Adrenal gland (tissue), 5 donors: ENCODE results near the gene MICU1.

Experiments
- POLR2A ChIP-seq, 2 donors: fragments of 450-650 bp; IDR thresholded peaks; one replicate each; pipeline ENCODE4 v1.6.1; 2017; ENCODE audit warnings: antibody characterized with exemption in 2 of 2, mild to moderate bottlenecking in 2 of 2, moderate library complexity in 1 of 2
- TF ChIP-seq, protein P1 (sequence below), 6 experiments: fragments of 450-650 bp in 4 of 6; fragments of 200-600 bp in 2 of 6; sonication (generic) in 1 of 6; IDR thresholded peaks; 1 replicate in 5 of 6; 2 replicates in 1 of 6; pipeline versions ENCODE4 v1.5.1 to v1.8.0; 2016 to 2021; ENCODE audit warnings: antibody characterized with exemption in 6 of 6, mild to moderate bottlenecking in 2 of 6, moderate library complexity in 1 of 6
- donor health status: DM: no; HTN: no; CAD: no.

DNA sequence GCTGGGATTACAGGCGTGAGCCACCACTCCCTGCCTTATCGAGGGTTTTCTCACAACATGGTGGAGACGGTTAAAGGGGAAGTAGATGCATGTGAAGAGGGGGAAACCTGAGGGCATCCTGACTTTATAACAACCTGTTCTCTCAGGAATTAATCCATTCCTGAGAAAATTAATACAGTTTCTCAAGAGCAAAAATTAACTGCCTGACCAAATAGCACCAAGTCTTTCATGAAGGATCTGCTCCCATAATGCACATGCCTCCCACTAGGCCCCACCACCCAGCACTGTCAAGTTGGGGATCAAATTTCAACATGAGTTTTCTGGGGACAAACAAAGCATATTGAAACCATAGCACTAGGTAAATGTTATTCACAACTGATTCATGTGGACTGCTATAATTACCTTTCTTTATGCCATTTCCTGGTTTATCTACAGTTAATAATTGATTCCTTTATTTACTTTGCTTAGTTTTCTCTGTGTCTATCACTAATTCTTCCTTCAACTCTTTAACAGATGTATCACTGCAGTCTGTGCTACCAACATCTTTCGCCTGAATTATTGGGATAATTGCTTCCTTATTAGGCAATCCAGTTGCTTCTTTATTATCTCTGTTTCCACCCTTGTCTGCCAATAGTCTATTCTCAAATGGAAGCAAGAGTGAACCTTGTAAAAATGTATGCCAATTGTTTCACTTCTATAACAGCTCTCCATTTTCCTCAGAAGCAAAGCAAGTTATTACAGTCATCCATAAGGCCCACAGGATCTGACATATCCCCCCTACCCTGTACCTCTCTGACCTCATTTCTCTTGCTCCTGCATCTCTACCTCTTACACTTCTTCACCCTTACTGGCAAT lies 12.9 kb upstream of the MICU1 start:
- TF ChIP-seq, protein P1, sequence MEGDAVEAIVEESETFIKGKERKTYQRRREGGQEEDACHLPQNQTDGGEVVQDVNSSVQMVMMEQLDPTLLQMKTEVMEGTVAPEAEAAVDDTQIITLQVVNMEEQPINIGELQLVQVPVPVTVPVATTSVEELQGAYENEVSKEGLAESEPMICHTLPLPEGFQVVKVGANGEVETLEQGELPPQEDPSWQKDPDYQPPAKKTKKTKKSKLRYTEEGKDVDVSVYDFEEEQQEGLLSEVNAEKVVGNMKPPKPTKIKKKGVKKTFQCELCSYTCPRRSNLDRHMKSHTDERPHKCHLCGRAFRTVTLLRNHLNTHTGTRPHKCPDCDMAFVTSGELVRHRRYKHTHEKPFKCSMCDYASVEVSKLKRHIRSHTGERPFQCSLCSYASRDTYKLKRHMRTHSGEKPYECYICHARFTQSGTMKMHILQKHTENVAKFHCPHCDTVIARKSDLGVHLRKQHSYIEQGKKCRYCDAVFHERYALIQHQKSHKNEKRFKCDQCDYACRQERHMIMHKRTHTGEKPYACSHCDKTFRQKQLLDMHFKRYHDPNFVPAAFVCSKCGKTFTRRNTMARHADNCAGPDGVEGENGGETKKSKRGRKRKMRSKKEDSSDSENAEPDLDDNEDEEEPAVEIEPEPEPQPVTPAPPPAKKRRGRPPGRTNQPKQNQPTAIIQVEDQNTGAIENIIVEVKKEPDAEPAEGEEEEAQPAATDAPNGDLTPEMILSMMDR (IDR thresholded peaks at IDR 0.05): no peak
- no peak for TF ChIP-seq POLR2A (IDR thresholded peaks at IDR 0.05)
